ENCODE data around the gene CTNND2. TPM values are rescaled to one million over a fixed set of nuclear protein-coding genes. Genes with fewer than 3 reads are reported as not detected.

Gene CTNND2
- total RNA-seq, 4 donors from 2014 or later: 8.3 TPM; not detected in 3

DNA sequence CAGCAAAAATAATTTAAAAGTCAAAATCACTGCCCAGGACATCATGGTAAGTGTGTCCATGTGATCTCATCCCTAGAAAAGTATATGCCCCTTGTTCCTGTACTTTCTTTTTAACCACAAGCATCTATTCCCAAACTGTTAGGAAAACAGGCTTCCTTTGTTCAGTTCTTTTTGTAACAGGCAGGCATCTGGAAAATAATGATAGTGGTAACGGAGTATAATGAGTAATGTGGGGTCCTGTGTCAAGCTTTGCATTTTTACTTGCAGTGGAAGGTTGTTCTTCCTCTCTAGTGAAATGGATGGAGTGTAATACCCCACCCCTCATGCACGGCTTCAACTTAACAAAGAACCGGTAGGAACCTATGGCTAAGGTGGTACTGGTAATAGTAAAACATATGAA lies 532.1 kb downstream of the CTNND2 start:
- TF ChIP-seq, protein P1, sequence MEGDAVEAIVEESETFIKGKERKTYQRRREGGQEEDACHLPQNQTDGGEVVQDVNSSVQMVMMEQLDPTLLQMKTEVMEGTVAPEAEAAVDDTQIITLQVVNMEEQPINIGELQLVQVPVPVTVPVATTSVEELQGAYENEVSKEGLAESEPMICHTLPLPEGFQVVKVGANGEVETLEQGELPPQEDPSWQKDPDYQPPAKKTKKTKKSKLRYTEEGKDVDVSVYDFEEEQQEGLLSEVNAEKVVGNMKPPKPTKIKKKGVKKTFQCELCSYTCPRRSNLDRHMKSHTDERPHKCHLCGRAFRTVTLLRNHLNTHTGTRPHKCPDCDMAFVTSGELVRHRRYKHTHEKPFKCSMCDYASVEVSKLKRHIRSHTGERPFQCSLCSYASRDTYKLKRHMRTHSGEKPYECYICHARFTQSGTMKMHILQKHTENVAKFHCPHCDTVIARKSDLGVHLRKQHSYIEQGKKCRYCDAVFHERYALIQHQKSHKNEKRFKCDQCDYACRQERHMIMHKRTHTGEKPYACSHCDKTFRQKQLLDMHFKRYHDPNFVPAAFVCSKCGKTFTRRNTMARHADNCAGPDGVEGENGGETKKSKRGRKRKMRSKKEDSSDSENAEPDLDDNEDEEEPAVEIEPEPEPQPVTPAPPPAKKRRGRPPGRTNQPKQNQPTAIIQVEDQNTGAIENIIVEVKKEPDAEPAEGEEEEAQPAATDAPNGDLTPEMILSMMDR (IDR thresholded peaks at IDR 0.05; ENCODE audit: low read depth): no peak

DNA sequence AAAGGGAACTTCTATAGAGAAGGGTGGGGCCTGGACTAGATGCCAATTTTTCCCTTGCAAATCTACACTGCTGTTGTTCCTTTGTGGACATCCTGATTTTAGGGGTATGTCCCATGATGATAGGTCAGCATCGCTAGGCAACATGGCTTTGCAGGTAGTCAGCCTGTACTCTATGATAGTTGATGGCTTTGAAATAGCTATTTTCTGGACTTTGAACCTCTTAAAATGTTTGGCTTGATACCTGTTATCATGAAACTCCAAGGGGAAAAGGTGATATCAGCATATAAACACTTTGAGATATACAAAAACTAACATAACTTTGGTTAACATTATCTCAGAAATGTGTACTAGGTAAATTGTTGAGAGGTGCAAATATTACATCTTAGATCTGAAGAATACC lies 533.2 kb downstream of the CTNND2 start:
- TF ChIP-seq, protein P1 (IDR thresholded peaks at IDR 0.05; ENCODE audit: low read depth): no peak

DNA sequence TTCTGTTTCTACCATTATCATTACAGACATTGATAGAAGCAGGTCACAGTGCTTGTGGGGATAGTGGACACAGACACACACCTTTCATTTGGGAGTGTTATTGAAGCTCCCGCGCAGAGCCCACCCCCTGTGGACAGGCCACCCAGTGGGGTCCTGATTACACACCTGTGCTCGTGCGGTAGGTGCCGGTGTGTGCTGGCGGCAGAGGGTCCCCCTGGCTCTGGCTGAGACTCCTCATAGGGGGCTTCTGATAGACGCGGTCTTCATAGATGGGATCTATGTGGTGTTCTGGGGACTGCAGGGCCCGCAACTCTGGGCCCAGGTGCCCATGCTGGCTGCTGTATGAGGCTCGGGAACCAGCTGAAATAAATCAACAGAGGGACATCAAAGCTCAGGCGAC lies 539.7 kb downstream of the CTNND2 start:
- TF ChIP-seq, protein P1 (IDR thresholded peaks at IDR 0.05; ENCODE audit: low read depth): no peak

DNA sequence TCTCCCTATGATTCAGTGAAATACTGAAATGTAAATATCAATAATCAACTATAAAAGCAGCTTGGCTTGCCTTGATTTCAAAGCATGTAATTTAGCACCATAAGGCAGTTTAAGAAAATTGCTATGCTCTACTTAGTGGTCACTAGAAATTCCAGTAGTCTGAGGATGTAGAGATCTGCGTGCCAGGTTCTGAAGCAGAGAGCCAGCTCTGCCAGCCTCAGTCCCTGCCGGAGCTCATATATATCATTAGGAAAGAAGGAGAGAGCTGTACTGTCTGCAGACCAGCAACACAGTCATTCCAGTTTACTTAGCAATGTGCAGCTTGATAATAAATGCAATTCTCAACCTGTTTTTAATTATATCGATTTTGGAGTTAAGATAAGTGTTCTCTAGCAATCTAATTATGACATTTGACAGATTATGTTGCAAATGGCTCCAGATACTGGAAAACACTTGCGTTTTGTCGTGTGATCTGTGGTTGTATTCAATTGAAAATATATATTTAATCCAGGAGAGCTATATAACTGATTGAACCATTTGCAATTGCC lies 540.5 kb downstream of the CTNND2 start:
- TF ChIP-seq, protein P1 (IDR thresholded peaks at IDR 0.05; ENCODE audit: low read depth): no peak

DNA sequence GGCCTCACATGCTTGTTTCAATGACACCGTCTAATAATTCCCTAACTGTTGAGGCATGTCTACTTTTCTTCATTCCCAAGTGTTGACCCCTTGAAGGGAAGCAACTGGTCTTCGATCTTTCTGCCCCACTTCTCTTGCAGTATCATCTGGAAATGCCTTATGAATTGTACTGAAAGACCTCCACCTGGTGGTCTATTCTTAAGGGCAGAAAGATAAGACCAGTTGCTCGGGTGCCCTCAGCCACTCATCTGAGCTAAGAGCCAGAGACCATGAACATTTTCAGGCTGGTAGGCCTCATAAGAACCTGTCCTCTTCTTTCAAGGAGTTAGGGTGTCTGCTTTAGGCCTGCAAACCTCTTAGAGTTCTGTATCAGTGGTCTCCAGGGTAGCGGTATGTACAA lies 542.5 kb downstream of the CTNND2 start:
- TF ChIP-seq, protein P1 (IDR thresholded peaks at IDR 0.05; ENCODE audit: low read depth): no peak

DNA sequence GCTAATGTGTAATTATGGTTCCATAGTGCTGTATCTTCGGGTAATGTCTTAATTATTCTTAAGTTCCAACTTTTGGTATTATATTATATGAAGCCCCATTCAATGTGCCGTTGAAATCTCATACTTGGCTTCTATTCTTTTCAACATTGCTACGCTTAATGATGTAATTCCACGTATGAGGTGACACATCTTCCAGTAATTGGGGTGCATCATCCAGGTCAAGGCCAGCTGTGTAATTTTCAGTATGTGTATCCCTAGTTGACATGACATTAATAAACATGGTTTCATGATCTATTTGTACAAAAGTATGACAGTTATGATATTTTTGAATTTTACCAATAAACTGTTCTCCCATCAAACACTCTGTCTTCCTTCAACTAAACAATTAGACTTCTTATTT lies 546.3 kb downstream of the CTNND2 start:
- TF ChIP-seq, protein P1 (IDR thresholded peaks at IDR 0.05; ENCODE audit: low read depth): no peak

DNA sequence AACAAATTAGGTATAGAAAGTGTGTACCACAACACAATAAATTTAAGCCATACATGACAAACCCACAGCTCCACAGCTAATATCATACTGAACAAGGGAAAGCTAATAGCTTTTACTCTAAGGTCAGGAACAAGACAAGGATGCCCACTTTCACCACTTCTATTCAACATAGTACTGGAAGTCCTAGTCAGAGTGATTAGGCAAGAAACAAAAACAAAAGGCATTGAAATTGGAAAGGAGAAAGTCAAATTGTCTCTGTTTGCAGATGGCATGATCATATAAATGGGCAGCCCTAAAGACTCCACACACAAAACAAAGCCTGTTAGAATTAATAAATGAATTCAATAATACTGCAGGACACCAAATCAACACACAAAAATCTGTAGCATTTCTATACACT lies 548.8 kb downstream of the CTNND2 start:
- TF ChIP-seq, protein P1 (IDR thresholded peaks at IDR 0.05; ENCODE audit: low read depth): no peak

Measured in subcutaneous adipose tissue (tissue), 4 donors.